Stimulated activated CD8-positive, alpha-beta memory T cell treated with anti-CD3 and anti-CD28 coated beads, Interleukin-12 subunit alpha, Interleukin-12 subunit beta, amount 100 ng/mL, for 24 hours (primary cell): ENCODE data around the gene PACS2.

Experiments used
- DNase-seq: peaks from one replicate; pipeline ENCODE4 v3.0.0-alpha.2; 2020; ENCODE audit errors: extremely low read depth

PACS2 gene

GRCh38 chr14:105440992-105441391, 126.4 kb downstream of the PACS2 start:
- no peak for DNase-seq

- no peak for DNase-seq
Observed at GRCh38 chr14:105442125-105442524, 127.6 kb downstream of the PACS2 start.

- DNase-seq, result no peak
Observed at GRCh38 chr14:105442834-105443233, 128.3 kb downstream of the PACS2 start.

- DNase-seq, result no peak
Observed at GRCh38 chr14:105444859-105445258, 130.3 kb downstream of the PACS2 start.

- DNase-seq, result no peak
Observed at GRCh38 chr14:105445290-105445689, 130.7 kb downstream of the PACS2 start.

GRCh38 chr14:105445901-105446845, 131.6 kb downstream of the PACS2 start:
- no peak for DNase-seq

GRCh38 chr14:105446971-105447370, 132.4 kb downstream of the PACS2 start:
- no peak for DNase-seq
